SK-N-MC (cell line): ENCODE measurements around the gene OR5T2.
"Not testable (repeated sequence)": the region's sequence is repeated elsewhere in the genome, so short reads cannot be mapped to it uniquely, and the experiment has no call there.

ENCODE experiments used
- DNase-seq: peaks from one replicate; pipeline ENCODE4 v3.0.0-alpha.2; 2011; ENCODE audit warnings: low read depth, low spot score
- H3K27ac ChIP-seq: fragments of 200-600 bp; sonication (generic); 2 replicates; pipeline ENCODE4 v1.5.1; 2016; ENCODE audit warnings: mixed run types
- H3K36me3 ChIP-seq: fragments of 200-600 bp; sonication (generic); 2 replicates; pipeline ENCODE4 v1.6.1; 2017; ENCODE audit warnings: antibody characterized with exemption, low read length, mixed read lengths; ENCODE audit not compliant: insufficient read depth
- H3K4me3 ChIP-seq: fragments of 200-600 bp; sonication (generic); 2 replicates; pipeline ENCODE4 v1.5.1; 2016
- H3K9ac ChIP-seq: fragments of 200-600 bp; sonication (generic); 2 replicates; pipeline ENCODE4 v1.8.0; 2017; ENCODE audit warnings: mixed run types, mixed read lengths; ENCODE audit not compliant: insufficient read length
- H3K9me3 ChIP-seq: fragments of 200-600 bp; sonication (generic); 2 replicates; pipeline ENCODE4 v1.6.1; 2017; ENCODE audit warnings: low read depth, mild to moderate bottlenecking, antibody characterized with exemption, low read length, moderate library complexity, mixed read lengths
- EZH2 ChIP-seq: fragments of 200-600 bp; sonication (generic); IDR thresholded peaks from one replicate; pipeline ENCODE4 v1.6.1; 2017; ENCODE audit warnings: antibody characterized with exemption
- FOXP2 ChIP-seq: optimal IDR thresholded peaks from 2 replicates; pipeline ENCODE3; 2011; ENCODE audit warnings: mild to moderate bottlenecking, moderate library complexity; ENCODE audit not compliant: insufficient read depth; ENCODE audit errors: extremely low read length, control extremely low read depth
- POLR2AphosphoS5 ChIP-seq: IDR thresholded peaks from 2 replicates; pipeline ENCODE4 v1.6.1; 2012; ENCODE audit warnings: mild to moderate bottlenecking, low read depth, low read length, borderline replicate concordance

Gene OR5T2

DNA sequence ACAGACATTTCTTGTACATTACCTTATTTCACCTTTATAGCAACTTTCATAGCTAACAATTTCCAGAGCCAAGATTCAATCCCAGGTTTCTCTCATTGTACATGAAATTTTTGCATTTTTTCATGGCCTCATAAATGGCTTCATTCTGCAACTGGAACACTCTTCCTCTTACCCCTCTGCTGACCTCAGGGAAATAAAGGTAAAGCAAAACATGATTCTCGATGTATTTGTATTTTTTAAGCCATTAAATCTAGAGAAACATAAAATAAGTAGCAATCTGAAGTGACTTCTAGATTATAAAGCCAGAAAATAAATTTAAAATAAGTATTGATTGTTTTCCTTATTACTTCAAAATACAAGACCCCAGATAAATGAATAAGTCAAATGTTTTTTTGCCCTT, at the start of gene OR5T2:
TSS of gene OR5T2 (minus strand) at position 101 of the 400 bp plus-strand sequence. CDS start 1,193 bp downstream, outside the sequence.
- TF ChIP-seq FOXP2 (no peak), POLR2AphosphoS5 (no peak), EZH2 (no peak)
- no peak within 1 kb of the TSS for H3K9ac ChIP-seq
- H3K4me3 ChIP-seq: no peak within 1 kb of the TSS
- no peaks in the 10 kb centered on the region for H3K36me3 ChIP-seq
- no peaks in the 10 kb centered on the region for H3K9me3 ChIP-seq
- no peak within 1 kb of the TSS for H3K27ac ChIP-seq
- DNase-seq: no peak

GRCh38 chr11:56273854-56274253, 39.8 kb upstream of the OR5T2 start, which contains the start of gene OR5T1:
TSS of gene OR5T1 (plus strand) at chr11:56274154. CDS start at chr11:56275639, 1,485 bp downstream.
- no peaks in the 10 kb centered on the region for H3K9me3 ChIP-seq
- TF ChIP-seq POLR2AphosphoS5 (no peak), FOXP2 (no peak), EZH2 (no peak)

GRCh38 chr11:56271092-56271491, 37.0 kb upstream of the OR5T2 start:
- Histone ChIP-seq H3K27ac (no peak overlapping the region), H3K9me3 (no peaks in the 10 kb centered on the region), H3K36me3 (no peaks in the 10 kb centered on the region), H3K4me3 (no peak overlapping the region), H3K9ac (no peak overlapping the region)
- TF ChIP-seq POLR2AphosphoS5: no peak
- no peak for TF ChIP-seq FOXP2
- TF ChIP-seq EZH2: no peak
- DNase-seq: no peak

More at GRCh38 chr11:56273854-56274253, 39.8 kb upstream of the OR5T2 start, which contains the start of gene OR5T1:
- no peak for DNase-seq
- H3K4me3 ChIP-seq: no peak within 1 kb of the TSS
- H3K27ac ChIP-seq: no peak within 1 kb of the TSS
- H3K36me3 ChIP-seq: no peaks in the 10 kb centered on the region
- no peak within 1 kb of the TSS for H3K9ac ChIP-seq

DNA sequence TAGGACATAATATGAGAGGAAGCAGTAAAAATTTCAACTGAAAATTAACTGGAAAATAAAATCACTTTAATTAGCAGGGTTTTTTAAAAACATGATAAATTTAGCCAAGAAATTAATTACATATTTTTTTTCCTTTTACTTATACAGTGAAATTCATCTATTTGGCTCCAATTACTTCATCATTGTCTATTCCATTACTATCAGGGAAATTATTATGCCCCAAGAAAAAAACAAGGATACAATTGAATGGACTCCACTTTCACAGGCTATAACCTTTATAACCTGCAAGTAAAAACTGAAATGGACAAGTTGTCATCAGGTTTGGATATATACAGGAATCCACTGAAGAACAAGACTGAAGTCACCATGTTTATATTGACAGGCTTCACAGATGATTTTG, 17.9 kb upstream of the OR5T2 start, which contains the start of gene OR5T3:
TSS of gene OR5T3 (plus strand) at position 301 of the 400 bp plus-strand sequence. CDS start at position 301, 0 bp downstream.
- no peak for DNase-seq
- TF ChIP-seq FOXP2 (no peak), EZH2 (no peak), POLR2AphosphoS5 (no peak)
- Histone ChIP-seq H3K27ac (no peak within 1 kb of the TSS), H3K4me3 (no peak within 1 kb of the TSS), H3K36me3 (no peaks in the 10 kb centered on the region), H3K9ac (no peak within 1 kb of the TSS), H3K9me3 (no peaks in the 10 kb centered on the region)

DNA sequence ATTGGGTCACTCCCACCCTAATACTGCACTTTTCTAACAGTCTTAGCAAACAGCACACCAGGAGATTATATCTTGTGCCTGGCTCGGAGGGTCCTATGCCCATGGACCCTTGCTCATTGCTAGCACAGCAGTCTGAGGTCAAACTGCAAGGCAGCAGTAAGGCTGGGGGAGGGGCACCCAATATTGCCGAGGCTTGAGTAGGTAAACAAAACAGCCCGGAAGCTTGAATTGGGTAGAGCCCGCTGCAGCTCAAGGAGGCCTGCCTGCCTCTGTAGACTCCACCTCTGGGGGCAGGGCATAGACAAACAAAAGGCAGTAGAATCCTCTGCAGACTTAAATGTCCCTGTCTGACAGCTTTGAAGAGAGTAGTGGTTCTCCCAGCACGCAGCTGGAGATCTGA, 14.3 kb downstream of the OR5T2 start:
- not testable (repeated sequence) for H3K36me3 ChIP-seq, DNase-seq

DNA sequence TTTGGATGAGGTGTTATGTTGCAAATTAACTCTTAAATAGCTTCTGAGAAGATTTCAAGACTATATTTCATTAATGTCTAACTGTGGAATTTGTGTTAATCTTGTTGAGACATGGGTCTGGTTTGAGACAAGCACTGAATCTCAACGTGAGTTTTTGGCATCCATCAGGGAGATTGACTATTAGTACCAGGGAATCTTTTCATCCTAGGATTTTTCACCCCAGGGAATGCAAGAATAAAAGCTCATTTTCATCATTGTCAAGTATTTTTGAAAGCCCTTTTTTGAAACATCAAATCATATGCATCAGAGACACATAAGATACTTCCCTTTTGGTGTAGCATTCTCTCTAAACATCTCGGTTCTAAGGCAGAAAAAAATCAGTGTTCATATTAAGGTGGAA, 19.5 kb downstream of the OR5T2 start:
- DNase-seq: no peak
- Histone ChIP-seq H3K9me3 (no peaks in the 10 kb centered on the region), H3K9ac (no peak overlapping the region), H3K27ac (no peak overlapping the region), H3K36me3 (no peaks in the 10 kb centered on the region), H3K4me3 (no peak overlapping the region)
- no peak for TF ChIP-seq FOXP2
- TF ChIP-seq EZH2: no peak
- TF ChIP-seq POLR2AphosphoS5: no peak

More for the DNA sequence above, 14.3 kb downstream of the OR5T2 start:
- H3K9ac ChIP-seq, H3K9me3 ChIP-seq, H3K27ac ChIP-seq: not testable (repeated sequence)
- peak overlapping the region; percentile 31; the same call in 1 of the 2 replicates for H3K4me3 ChIP-seq

GRCh38 chr11:56207790-56208189, 26.3 kb downstream of the OR5T2 start:
- DNase-seq: no peak
- Histone ChIP-seq H3K9ac (no peak overlapping the region), H3K36me3 (no peaks in the 10 kb centered on the region), H3K9me3 (no peaks in the 10 kb centered on the region), H3K27ac (no peak overlapping the region), H3K4me3 (no peak overlapping the region)
- TF ChIP-seq FOXP2 (no peak), POLR2AphosphoS5 (no peak), EZH2 (no peak)

DNA sequence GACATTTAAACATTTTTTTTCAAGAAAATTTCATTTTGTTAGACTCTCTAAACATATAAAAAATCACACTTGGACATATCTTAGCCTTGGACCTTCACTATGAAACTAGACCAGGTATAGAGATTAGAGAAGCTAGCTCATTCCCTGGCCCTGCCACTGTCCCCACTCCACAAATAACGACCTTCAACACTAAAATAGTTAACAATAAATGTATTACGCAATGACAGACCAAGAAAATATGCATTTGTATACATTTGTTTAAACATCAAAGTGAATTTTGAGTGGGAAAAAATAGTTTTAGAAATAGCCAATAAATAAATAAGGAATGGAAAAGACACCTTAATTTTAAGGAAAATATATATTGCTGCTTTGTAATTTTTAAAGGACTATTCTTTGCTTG, 36.7 kb downstream of the OR5T2 start:
- Histone ChIP-seq H3K27ac (no peak overlapping the region), H3K9ac (no peak overlapping the region), H3K4me3 (no peak overlapping the region), H3K9me3 (no peaks in the 10 kb centered on the region), H3K36me3 (no peaks in the 10 kb centered on the region)
- no peak for TF ChIP-seq POLR2AphosphoS5
- TF ChIP-seq FOXP2: no peak
- no peak for TF ChIP-seq EZH2
- DNase-seq: no peak

GRCh38 chr11:56196705-56197104, 37.4 kb downstream of the OR5T2 start:
- no peak for TF ChIP-seq EZH2
- no peak for TF ChIP-seq FOXP2
- no peak for TF ChIP-seq POLR2AphosphoS5
- Histone ChIP-seq H3K4me3 (no peak overlapping the region), H3K9ac (no peak overlapping the region), H3K36me3 (no peaks in the 10 kb centered on the region), H3K9me3 (no peaks in the 10 kb centered on the region), H3K27ac (no peak overlapping the region)
- DNase-seq: no peak

DNA sequence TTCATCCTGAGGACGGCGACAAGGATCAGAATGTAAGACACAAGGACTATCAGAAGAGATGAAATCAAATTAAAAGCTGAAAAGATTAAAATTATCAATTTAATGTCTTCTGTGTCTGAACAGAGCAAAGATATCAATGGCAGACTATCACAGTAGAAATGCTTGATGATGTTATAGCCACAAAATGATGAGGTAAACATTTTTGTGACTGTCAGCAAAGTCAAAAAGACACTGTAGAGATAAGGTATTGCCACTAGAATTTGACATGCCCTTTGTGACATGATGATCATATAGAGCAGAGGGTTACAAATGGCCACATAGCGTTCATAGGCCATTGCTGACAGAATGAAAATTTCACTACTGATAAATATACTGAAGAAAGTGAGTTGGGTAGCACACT, 45.5 kb downstream of the OR5T2 start:
- no peak overlapping the region for H3K27ac ChIP-seq
- no peak overlapping the region for H3K9ac ChIP-seq
- DNase-seq: no peak
- H3K9me3 ChIP-seq: no peaks in the 10 kb centered on the region
- H3K4me3 ChIP-seq: no peak overlapping the region
- no peaks in the 10 kb centered on the region for H3K36me3 ChIP-seq
- no peak for TF ChIP-seq FOXP2
